ENCODE results near the gene RAG2. TPM values are rescaled to one million over a fixed set of nuclear protein-coding genes. Genes with fewer than 3 reads are reported as not detected.

RAG2 gene
- total and polyA plus RNA-seq, 2 of the 4 experiments (the other 2 are of a cell fraction) = not detected

DNA sequence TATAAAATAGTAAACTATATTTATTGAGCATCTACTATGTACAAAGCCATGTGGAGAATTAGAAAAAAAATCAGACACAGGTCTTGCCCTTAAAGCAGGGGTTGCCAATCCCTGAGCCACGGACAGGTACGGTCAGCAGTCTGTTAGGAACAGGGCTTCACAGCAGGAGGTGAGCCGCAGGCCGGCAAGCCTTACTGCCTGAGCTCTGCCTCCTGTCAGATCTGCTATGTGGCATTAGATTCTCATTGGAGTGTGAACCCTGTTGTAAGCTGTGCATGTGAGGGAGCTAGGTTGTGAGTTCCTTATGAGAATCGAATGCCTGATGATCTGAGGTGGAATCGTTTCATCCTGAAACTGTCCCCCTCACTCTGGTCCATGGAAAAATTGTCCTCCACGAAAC is 2.1 kb upstream of the RAG2 start:
- H4K8ac ChIP-seq (ENCODE audit: low read depth in 2 of 2, low read length in 2 of 2) = no peak overlapping the region
- no peak for ATAC-seq (ENCODE audit: low read depth)
- intact Hi-C loops (cut with micrococcal nuclease) = no loop called here
- CTCF ChIA-PET = interaction anchor here (1.1 kb wide), 1 partner anchor 12 kb away, joined by 3 read pairs; no protein-coding TSS in a partner anchor
- no peaks in the 10 kb centered on the region for H3K36me3 ChIP-seq (ENCODE audit: control insufficient read depth, insufficient read depth, low read length)
- no peak overlapping the region for H2BK5ac ChIP-seq (ENCODE audit: low read depth, low read length, poor library complexity, severe bottlenecking)
- no peak overlapping the region for H3K56ac ChIP-seq (ENCODE audit: extremely low read depth, insufficient read depth, low read length)
- H3K18ac ChIP-seq (ENCODE audit: low read depth, low read length) = no peak overlapping the region
- H3K4ac ChIP-seq (ENCODE audit: low read depth, low read length) = no peak overlapping the region
- in situ Hi-C loops (cut with MboI; ENCODE audit: low sequenced_read_pairs) = no loop called here
- H4K20me1 ChIP-seq (ENCODE audit: insufficient read depth, low read length) = no peaks in the 10 kb centered on the region
- no peak for DNase-seq
- H3K23ac ChIP-seq (ENCODE audit: low read depth, low read length) = no peak overlapping the region
- no peak overlapping the region for H3K14ac ChIP-seq (replicated peaks; ENCODE audit: low read depth, low read length)
- WGBS, 2 experiments (ENCODE audit: extremely low coverage in 2 of 2, insufficient read length in 1 of 2) = no CpG with 5 or more reads among the region's 7 CpGs
- BruUV-seq (replicated peaks) = no TSS peak
- no peak overlapping the region for H2BK120ac ChIP-seq (ENCODE audit: low read depth, low read length)
- H3K9me3 ChIP-seq (ENCODE audit: control insufficient read depth, insufficient read depth, low read length) = no peaks in the 10 kb centered on the region
- no peak overlapping the region for H2AK5ac ChIP-seq (ENCODE audit: low read depth, low read length)
- H4K5ac ChIP-seq (ENCODE audit: low read depth, low read length) = no peak overlapping the region
- no peak overlapping the region for H3K4me3 ChIP-seq (ENCODE audit: insufficient read depth, low read depth, low read length)
- H2BK20ac ChIP-seq (ENCODE audit: low read depth, low read length) = no peak overlapping the region
- H3K79me1 ChIP-seq (ENCODE audit: low read depth in 1 of 2, low read length in 2 of 2) = no peaks in the 10 kb centered on the region
- no peaks in the 10 kb centered on the region for H3K9me1 ChIP-seq (ENCODE audit: insufficient read depth, low read length)
- no peak overlapping the region for H2BK15ac ChIP-seq (ENCODE audit: low read depth, low read length)
- dilution Hi-C loops (cut with HindIII; ENCODE audit: low sequenced_read_pairs, unreplicated experiment) = no loop called here
- H3K9ac ChIP-seq (ENCODE audit: low read depth, low read length) = no peak overlapping the region
- POLR2A ChIA-PET (ENCODE audit: unreplicated experiment) = no interaction called here
- H4K91ac ChIP-seq (ENCODE audit: insufficient read depth, low read depth, low read length) = no peak overlapping the region
- H3K4me1 ChIP-seq (ENCODE audit: control insufficient read depth, insufficient read depth, low read length) = no peaks in the 10 kb centered on the region
- H3K27me3 ChIP-seq (ENCODE audit: control insufficient read depth, insufficient read depth, low read length) = no peaks in the 10 kb centered on the region
- no peak overlapping the region for H3K27ac ChIP-seq (ENCODE audit: insufficient read depth, low read length)
- no peak for TF ChIP-seq CEBPB (IDR thresholded peaks at IDR 0.05; ENCODE audit: low read depth, low read length)
- no peak for TF ChIP-seq RFX5 (IDR thresholded peaks at IDR 0.05; ENCODE audit: low read depth, low read length)
- TF ChIP-seq, protein P1, sequence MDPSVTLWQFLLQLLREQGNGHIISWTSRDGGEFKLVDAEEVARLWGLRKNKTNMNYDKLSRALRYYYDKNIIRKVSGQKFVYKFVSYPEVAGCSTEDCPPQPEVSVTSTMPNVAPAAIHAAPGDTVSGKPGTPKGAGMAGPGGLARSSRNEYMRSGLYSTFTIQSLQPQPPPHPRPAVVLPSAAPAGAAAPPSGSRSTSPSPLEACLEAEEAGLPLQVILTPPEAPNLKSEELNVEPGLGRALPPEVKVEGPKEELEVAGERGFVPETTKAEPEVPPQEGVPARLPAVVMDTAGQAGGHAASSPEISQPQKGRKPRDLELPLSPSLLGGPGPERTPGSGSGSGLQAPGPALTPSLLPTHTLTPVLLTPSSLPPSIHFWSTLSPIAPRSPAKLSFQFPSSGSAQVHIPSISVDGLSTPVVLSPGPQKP (IDR thresholded peaks at IDR 0.05; ENCODE audit: borderline replicate concordance, low read depth, low read length) = no peak
- TF ChIP-seq, protein P2, sequence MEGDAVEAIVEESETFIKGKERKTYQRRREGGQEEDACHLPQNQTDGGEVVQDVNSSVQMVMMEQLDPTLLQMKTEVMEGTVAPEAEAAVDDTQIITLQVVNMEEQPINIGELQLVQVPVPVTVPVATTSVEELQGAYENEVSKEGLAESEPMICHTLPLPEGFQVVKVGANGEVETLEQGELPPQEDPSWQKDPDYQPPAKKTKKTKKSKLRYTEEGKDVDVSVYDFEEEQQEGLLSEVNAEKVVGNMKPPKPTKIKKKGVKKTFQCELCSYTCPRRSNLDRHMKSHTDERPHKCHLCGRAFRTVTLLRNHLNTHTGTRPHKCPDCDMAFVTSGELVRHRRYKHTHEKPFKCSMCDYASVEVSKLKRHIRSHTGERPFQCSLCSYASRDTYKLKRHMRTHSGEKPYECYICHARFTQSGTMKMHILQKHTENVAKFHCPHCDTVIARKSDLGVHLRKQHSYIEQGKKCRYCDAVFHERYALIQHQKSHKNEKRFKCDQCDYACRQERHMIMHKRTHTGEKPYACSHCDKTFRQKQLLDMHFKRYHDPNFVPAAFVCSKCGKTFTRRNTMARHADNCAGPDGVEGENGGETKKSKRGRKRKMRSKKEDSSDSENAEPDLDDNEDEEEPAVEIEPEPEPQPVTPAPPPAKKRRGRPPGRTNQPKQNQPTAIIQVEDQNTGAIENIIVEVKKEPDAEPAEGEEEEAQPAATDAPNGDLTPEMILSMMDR (conservative IDR thresholded peaks at IDR 0.05; ENCODE audit: low read depth, low read length) = no peak
- no peak for TF ChIP-seq BHLHE40 (IDR thresholded peaks at IDR 0.05; ENCODE audit: low read depth, low read length)
- no peak for TF ChIP-seq FOS (IDR thresholded peaks at IDR 0.05; ENCODE audit: low read depth, low read length)
- TF ChIP-seq SMC3 (IDR thresholded peaks at IDR 0.05; ENCODE audit: low read depth, low read length) = no peak
- TF ChIP-seq RAD21 (IDR thresholded peaks at IDR 0.05; ENCODE audit: low read length) = no peak
- TF ChIP-seq POLR2A (IDR thresholded peaks at IDR 0.05; ENCODE audit: low read depth, low read length) = no peak
- TF ChIP-seq MAZ (IDR thresholded peaks at IDR 0.05; ENCODE audit: borderline replicate concordance, low read depth, low read length) = no peak
- H2AK9ac ChIP-seq (replicated peaks; ENCODE audit: low read depth, low read length, poor library complexity) = no peak overlapping the region
- no peak overlapping the region for H3K4me2 ChIP-seq (ENCODE audit: low read depth, low read length)
- H2AFZ ChIP-seq (replicated peaks; ENCODE audit: low read length, poor library complexity) = no peak overlapping the region
